GM18520 (cell line): ENCODE results near the gene GABBR2.

Experiments used
- ATAC-seq: cut with Tn5 transposase; IDR thresholded peaks from one replicate; pipeline ENCODE4 v1.9.1; 2021; ENCODE audit not compliant: unreplicated experiment

The GABBR2 gene

DNA sequence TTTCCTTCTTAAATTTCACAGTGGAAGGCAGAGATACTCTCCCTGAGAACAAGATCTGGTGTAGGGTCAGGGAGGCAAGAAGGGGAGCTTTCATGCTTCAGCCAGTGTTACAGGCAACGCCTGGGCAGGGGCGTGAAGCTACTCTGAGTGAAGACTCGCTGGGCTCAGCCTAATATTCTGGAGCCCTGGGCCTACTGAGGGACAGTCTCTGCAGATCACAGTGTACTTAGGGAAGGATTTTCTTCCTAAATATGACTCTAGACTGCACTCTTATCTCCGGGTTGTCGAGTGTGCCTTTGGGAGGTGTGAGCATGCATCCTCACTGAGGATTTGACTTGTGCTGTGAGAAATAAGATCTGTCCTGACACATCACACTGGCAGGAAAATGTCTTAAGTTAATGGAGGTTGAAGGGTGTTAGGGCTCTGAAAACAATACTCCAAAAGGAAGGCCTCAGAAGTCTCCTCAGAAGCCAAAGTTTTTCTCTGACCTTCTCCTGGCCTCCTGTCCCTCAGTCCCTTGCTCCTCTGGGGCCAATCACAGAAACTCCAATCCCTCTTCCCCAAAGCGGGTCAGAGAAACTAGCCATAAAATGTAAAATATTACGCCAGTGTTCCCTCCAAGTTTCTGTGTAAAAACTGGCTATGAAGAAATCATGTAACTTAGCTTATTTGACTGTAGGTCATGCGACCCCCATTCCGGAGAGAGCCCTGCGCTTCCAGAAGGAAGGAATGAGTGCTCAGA is 296.5 kb downstream of the GABBR2 start:
- no peak for ATAC-seq

DNA sequence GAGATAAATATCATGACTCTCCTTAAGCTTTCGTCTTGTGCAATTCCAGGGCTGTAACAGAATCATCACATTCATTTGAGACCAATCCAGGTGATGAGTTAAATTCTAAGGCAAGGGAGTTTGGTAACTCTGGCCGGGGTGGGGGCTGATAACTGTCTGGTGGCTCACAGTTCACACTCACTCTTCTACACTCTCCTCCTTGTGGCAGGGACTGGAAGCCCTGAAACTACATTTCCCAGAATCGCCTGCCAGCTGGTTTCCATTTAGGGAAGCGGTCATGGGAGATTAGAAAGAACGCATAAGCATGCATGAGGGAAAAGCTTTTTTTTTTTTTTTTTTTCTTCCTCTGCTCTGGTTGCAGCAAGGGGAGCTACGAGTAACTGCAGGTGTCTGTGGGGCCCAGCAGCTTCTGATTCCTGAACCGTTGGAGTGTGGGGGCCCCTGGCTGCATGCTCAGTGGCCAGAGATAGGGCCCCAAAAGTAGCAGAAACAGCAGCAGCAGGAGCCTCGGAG is 298.5 kb downstream of the GABBR2 start:
- ATAC-seq, result no peak

DNA sequence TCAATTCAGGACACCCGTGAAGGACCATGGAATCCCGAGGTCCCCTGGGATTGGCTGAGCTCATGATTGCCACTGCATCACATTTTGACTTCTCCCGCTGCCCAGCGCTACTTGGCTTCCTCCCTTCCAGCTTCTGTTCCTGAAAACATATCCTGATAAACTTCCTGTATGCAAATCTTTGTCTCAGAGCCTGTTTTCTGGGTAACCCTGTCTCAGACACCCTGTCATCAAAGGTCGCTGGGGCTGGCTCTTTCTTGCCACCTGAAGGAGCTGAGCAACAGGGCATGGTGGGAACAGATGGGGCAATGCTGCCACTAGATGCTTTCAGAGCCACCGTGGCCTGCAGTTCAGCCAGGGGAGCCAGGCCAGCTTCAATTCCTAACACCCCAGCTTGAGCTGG is 299.0 kb downstream of the GABBR2 start:
- ATAC-seq, result no peak

DNA sequence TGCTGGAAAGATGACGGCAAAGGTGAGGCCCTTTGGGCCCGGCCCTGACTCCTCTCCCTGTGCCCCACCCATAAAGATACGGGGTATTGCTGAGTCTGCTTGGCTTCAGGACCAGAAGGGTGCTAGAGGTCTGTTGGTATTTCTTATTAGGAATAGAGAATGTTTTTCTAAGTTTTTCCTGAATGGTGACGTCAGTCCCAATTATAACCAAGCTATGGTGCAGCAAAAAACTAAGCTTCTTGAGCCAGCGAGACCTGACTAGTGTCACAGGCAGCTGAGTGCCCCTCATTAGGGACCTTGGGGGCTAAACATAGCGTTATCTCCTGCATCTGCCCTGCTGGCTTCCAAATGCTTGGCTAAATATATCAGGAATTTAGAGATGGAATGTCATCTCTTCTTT is 302.3 kb downstream of the GABBR2 start:
- ATAC-seq, result no peak

DNA sequence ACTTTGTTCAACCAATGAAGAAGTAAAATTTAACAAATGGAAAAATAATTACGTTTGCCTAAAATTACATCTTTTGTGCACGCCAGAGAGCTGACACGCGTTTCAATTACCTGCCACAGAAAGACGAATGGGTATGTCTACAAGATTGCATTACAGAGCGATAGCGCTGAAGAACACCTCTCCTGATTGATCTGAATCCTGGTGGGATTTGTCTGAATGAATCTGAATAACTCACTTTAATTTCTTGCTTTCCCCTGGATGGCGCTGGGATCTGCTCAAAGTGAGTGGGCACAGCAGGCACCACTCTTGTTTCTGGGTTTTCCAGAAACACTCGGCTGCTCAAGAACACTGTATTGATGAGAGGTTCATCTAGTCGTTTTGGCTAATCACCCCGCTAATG is 304.5 kb downstream of the GABBR2 start:
- ATAC-seq, result no peak

DNA sequence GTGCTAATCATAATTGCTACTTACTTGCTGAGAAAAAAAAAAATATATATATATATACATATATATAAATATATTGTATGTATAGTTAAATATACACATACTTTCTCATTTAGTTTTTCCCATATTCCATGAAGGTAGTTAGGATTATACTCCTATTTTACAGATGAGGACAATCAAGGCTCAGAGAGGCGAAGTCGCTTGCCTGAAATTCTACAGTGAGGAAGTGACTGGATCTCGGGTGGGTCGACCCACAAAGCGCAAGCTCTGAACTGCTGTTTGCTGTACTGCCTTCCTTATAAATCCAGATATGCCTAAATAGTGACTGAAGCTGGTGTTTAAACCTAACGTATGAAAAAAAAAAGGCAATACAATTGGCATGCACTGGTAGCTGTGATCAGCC is 305.0 kb downstream of the GABBR2 start:
- no peak for ATAC-seq

DNA sequence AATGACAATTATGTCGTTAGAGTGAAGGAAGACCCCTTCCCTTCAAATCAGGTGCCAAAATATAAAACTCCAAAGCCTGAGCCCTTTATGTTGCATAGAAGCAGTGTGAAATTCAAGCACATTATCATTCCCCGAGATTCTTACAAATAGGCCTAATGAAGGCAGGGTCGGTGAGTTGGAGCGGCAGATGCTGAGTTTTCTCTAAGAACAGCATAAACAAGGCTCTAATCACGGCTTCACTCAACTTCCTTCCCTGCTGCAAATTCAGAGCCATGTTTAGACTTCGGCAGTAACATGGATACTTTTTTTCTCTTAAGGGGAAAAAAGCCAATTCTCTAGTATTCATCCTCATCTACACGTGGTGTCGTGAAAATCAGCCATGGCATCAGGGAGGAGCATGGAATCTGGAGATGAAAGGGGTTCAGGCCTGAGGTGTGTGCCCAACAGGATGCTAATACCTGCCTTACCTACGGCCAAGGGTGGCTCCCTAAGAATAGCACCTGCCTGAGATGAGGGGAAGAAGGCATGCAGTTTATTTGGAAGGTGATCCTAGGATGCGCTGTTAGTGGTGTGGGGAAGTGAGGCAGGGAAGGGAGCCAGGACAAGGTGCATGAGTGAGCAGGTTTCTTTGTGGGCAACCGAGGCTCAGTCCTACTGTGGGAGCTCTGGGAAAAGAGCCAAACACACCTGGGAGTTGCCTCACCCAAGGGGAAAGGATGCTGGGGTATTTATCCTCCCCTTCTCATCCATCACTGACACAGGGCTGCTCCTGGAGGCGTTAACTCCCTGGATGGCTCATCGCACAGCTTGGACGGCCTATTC is 306.5 kb downstream of the GABBR2 start:
- ATAC-seq, result no peak

DNA sequence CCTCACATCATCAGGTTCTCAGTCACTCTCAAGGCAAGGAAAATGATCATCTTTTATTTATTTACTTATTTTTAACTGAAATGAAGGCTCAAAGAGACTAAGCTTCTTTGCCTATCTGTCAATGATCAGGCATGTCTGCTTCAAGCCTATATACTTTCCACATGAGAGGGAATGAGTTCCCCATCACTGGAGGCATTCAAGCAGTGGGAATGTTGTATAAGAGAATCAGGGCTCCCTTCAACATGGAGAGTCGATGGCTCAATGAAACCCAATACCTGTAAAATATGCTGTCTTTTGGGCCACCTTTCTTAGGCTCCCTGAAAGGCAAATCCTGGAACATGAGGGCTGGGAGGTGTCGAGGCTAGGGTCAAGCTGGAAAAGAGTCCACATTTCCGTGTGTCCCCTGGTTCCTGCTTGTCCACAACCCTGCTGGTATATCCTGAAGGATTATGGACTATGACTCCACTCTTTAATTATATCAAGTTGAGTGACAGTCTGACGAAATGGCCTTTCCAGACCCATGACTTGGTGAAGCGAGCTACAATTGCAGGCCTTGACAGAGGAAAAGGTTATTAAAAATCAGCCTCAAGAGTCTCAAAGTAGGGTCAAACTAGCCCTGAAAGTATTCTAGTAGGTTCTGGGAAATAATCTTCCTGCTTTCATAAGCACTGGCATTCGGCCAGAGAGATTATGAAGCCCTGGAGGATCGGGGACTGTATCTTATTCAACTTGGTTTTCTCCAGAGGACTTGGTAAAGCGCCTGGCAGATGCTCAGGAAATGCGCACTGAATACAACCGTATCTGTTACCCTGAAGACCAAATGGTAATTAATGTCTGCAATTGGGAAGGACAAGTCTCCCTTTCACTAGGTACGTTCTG is 307.4 kb downstream of the GABBR2 start:
- ATAC-seq, result no peak

DNA sequence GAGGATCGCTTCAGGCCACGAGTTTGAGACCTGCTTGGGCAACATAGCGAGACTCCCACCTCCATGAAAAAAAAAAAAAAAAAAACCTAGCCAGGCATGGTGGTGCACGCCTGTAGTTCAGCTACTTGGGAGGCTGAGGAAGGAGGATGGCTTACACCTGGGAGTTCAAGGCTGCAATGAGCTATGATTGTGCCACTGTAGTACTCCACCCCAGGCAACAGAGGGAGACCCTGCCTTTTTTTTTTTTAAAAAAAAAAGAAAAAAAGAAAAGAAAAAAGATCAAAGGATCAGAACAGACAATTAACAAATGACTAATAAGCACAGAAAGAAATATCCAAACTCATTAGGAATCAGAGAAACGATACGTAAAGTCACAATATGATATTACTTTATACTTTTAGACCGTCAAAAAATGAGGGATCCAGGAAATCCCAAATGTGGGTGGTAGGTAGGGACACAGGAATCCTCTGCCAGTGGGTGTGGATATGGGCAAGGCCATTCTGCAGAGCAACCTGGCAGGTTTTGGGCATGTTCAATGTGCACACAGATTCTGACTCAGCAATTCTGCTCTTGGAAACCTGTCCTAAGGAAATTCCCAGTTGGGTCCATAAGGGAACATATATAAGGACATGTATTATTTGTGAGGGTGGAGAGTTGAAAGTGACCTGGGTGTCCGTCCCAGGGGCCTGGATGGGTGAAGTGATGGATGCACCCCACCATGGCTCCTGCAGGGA is 308.6 kb downstream of the GABBR2 start:
- ATAC-seq, result no peak

DNA sequence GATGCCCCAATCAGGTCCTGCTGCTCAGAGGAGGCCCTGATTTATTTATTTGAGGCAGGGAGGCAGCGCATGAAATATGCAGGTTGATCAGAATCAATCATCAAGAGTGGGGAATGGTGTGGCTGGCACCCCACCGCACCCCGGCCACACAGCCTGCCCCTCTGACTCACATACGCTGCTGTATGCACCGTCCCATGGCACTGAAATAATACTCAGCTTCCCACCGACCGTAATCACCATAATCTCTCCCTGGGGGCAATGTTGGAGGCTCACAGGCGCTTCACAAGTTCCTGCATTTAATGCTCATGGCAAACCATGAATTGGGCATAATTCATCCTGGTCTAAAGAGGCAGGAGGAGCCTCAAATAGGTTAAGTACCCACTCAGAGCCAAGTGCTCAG is 312.1 kb downstream of the GABBR2 start:
- ATAC-seq, result no peak

DNA sequence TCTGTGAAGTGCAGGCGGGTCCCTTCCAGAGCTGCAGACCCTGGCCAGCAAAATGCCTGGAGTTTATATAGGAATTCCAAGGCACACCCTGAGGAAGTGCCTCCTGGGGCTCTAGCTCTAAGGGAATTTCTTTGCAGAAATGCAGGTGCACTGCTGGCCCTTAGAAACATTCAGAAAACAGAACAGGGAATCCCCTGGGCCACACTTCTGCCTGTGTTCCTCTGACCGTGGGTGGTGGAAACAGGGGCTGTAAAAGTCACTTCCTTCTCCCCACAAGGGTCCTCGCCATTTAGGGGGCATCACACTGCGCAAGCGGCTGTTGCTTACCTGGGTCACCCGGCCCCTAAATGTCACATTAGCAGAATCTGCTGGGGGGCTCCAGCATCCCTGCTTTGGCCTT is 312.5 kb downstream of the GABBR2 start:
- no peak for ATAC-seq

DNA sequence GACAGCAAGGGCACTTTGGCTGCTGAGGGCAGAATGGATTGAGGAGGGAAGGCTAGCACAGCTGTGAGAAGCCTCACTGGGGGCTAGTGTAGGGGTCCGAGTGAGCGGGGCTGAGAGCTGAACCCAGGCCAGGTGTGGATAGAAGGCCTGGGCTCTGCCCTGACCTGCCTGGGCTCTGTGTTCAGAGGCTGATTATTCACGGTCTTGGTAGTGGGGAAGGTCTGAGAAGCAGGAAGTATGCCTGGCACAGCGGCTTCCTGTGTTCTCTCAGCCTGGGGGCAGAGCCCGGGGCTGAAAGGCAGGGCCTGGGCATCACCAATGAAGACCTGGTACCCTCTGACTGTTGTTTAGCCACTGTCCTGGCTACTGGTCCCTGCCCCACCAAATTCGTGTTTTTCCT is 316.9 kb downstream of the GABBR2 start:
- ATAC-seq, result no peak

DNA sequence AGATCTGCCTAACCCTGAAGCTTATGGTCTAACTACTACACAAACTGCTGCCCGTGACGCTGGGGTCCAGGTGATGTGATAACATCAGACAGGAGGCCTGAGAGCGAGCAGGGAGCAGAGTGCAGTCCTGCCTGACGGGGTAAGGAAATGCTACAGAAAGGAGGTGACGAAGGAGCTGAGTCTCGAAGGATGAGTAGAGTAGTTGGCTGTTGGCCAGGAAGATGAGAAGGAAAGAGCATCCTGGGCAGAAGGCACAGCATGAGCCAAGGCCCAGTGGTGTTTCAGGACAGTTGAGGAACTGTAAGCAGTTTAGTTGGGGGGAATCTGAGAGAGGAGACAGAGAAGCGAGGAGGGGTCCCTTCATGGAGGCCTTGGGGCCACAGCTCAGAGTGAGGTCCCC is 317.3 kb downstream of the GABBR2 start:
- ATAC-seq, result no peak

DNA sequence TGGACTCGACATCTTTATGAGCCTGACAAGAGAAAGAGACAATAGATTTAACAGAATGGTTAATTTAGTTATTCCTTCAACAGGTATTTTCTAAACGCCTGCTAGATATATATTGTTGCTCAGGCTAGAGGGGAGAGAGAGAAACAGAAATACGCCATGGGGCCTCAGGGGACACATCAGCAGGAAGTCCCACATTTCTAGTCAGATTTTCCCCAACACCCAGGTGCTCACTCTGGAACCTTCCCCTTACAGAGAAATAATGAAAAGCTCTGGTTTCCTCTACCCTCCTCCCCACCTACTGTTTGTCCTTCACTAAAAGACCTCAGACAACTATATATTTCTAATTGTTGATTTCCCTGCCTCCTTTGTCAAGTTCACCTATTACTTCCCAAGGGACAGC is 323.0 kb downstream of the GABBR2 start:
- no peak for ATAC-seq

DNA sequence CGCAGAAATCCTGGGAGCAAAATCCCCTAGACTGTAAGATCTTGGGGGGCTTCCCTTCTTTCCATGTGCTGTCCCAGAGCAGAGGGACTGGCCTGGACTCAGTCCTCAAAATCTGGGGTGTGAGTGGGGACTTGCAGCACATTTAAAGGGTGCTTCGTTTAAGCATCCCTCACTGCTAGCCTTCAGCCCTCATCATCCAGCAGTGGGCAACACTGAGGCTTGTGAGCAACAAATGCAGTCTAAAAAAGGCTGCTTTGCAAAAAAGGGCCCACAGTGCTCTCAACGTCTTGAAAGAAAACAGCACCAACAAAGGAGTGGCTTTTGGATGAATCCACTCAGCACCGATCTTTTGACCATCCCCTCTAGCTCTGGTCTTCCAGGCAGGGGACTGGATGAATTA is 325.0 kb downstream of the GABBR2 start:
- ATAC-seq, result no peak

DNA sequence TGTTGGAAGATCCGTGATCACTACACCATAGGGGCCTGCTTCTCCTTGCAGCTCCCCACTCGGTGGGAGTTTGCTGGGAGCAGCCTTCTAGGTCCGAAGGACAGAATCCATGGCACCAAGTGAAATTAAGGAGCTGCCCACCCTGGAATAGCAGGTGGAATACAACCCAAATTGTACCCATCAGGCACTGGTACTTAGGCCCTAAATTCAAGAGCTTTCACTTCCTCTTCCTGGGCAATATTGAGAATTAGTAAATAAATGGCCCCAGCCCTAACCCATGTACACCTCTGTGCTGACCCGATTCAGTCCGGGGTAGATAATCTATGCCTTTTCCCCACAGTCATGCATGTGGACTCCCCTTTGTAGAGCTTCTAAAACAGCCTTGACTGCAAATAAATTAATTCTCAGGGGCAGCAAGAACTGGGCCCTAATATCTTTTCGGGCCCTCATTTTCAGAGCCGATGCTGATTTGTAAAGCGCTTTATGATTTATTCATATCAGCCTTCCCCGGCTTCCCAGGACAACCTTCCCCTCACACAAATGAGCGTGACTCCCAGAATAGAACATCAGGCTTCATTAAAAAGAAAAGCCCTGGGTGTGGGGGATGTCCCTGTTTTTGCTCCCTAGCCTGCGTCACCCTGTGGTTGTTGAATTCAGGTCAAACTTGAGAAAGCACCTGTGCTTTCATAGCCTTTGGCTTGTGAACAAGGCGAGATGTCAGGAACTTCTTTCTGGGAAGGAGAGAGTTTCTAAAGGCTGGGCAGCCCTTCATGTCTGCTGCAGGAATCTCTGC is 327.2 kb downstream of the GABBR2 start:
- no peak for ATAC-seq

DNA sequence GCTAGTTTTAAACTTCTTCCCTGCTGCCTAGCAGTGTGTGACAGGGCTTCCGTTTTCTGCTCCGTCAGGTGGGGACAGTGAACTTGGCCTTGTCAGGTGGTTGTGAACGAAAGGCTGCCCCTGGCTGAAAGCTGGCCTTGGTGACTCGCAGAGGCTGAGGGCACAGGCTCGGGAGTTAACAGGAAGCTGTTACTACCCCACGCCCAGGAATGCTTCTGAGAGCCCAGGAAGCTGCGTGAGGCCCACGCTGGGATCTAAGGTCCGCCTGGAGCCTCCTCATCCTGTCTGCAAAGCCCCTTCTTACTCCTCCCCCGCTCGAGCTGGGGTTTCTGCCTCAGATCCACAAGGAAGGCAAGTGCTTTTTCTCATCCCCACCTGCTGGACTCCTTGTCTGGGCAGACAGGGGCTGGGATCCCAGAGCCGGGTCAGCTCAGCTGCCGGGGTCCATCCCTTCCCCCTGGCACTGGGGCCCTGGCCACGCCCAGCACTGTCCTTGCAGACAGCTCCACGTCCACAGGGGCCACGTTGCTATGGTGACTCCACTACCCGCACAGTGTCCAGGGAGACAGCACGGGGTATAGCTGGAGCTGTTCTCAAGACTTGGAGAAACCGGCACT is 328.6 kb downstream of the GABBR2 start:
- ATAC-seq, result no peak

DNA sequence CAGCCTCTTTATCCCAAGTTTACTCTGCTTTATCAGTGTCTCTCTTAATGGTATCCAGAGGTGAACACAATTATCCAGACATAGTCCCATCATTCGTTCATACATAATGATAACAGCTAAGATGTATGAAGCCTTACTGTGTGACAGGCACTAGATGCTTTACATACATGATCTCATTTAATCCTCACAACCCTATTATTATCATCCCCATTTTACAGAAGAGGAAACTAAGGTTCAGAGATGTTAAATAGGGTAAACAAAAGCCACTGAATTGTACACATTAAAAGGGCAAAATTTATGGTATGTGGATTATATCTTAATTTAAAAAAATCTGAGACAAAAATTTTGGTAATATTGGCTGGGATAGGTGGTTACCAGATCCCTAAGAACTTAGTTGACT is 329.2 kb downstream of the GABBR2 start:
- ATAC-seq, result no peak

DNA sequence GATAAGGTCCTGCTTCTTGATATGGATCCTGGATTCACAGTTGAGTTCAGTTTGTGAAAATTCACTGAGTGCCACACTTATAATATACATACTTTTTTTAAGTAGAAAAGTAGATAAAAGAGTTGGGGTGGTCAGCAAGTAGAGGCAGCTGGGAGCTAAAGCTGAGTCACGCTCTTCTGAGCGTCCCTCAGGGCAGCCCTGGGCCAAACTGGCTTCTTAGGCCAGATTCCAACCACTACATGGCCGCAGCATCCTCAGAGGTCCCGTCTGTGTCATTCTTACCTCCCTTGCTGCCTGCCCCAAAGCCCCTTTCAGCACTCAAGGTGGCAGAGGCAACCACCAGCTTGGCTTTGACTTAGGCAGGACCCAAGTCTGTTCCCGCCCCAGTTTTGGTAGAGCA is 329.9 kb downstream of the GABBR2 start:
- no peak for ATAC-seq
